Endodermal cell (in vitro differentiated cells): Measurements from ENCODE around the gene CST9L. TPM values are rescaled to one million over a fixed set of nuclear protein-coding genes. Genes with fewer than 3 reads are reported as not detected.

Experiments used
- DNase-seq: peaks from one replicate; pipeline ENCODE4 v3.0.0-alpha.2; 2017
- H3K27ac ChIP-seq: 2 replicates; pipeline ENCODE4 v1.5.1; 2013; ENCODE audit warnings: mild to moderate bottlenecking, low read depth, low read length, moderate library complexity
- H3K27me3 ChIP-seq: 2 replicates; pipeline ENCODE4 v1.6.1; 2013; ENCODE audit warnings: mild to moderate bottlenecking, low read length, moderate library complexity; ENCODE audit not compliant: insufficient read depth, control insufficient read depth, poor library complexity, severe bottlenecking
- H3K36me3 ChIP-seq: 2 replicates; pipeline ENCODE4 v1.7.0; 2013; ENCODE audit warnings: mild to moderate bottlenecking, low read length, moderate library complexity; ENCODE audit not compliant: control insufficient read depth, insufficient read depth
- H3K4me1 ChIP-seq: one replicate; pipeline ENCODE4 v1.7.0; 2013; ENCODE audit warnings: low read length; ENCODE audit not compliant: control insufficient read depth, insufficient read depth
- H3K4me3 ChIP-seq: 2 replicates; pipeline ENCODE4 v1.5.1; 2013; ENCODE audit warnings: mild to moderate bottlenecking, low read length, moderate library complexity
- H3K9ac ChIP-seq: 2 replicates; pipeline ENCODE4 v1.6.1; 2013; ENCODE audit warnings: mild to moderate bottlenecking, low read length, moderate library complexity; ENCODE audit not compliant: poor library complexity, severe bottlenecking; ENCODE audit errors: extremely low read depth
- H3K9me3 ChIP-seq: 2 replicates; pipeline ENCODE4 v1.6.1; 2013; ENCODE audit warnings: mild to moderate bottlenecking, low read length, moderate library complexity; ENCODE audit not compliant: control insufficient read depth
- H3K27ac Mint-ChIP-seq: 2 replicates; pipeline ENCODE4 v1.8.0; 2020; ENCODE audit warnings: mixed read lengths
- H3K27me3 Mint-ChIP-seq: 2 replicates; pipeline ENCODE4 v1.8.0; 2021; ENCODE audit warnings: mild to moderate bottlenecking, mixed read lengths; ENCODE audit not compliant: insufficient read depth
- H3K36me3 Mint-ChIP-seq: 2 replicates; pipeline ENCODE4 v1.8.0; 2020; ENCODE audit warnings: low read depth, mixed read lengths
- H3K4me1 Mint-ChIP-seq: 2 replicates; pipeline ENCODE4 v1.8.0; 2020; ENCODE audit warnings: mixed read lengths
- H3K4me3 Mint-ChIP-seq: 2 replicates; pipeline ENCODE4 v1.8.0; 2020; ENCODE audit warnings: mild to moderate bottlenecking, moderate library complexity, mixed read lengths
- H3K9me3 Mint-ChIP-seq: 2 replicates; pipeline ENCODE4 v1.8.0; 2020; ENCODE audit warnings: mild to moderate bottlenecking, mixed read lengths
- WGBS, 2 experiments: methylation state at CpG; one replicate each; pipeline versions ENCODE4 v1.1.5 to v1.1.7; 2013; ENCODE audit warnings: missing lambda C conversion rate in 2 of 2, mixed read lengths in 1 of 2; ENCODE audit not compliant: insufficient coverage in 1 of 2, insufficient read length in 1 of 2; 5-methylcytosine and 5-hydroxymethylcytosine counted together
- total RNA-seq, 2 donors: library from RNA; stranded (reverse); fragmentation: NEBNext Ultra II Directional in 1 of 2; extraction: Animal tissue kit (Norgen Biotek cat#: 25700) in 1 of 2; gene quantifications; 2 replicates in 1 of 2; 3 replicates in 1 of 2; pipeline ENCODE4 v1.2.1, GENCODE V29; 2021
- TF ChIP-seq, protein P1 (sequence below): fragments of 200-600 bp; sonication (generic); conservative IDR thresholded peaks from 2 replicates; pipeline ENCODE4 v1.5.0; 2021; ENCODE audit warnings: antibody characterized with exemption, mild to moderate bottlenecking

Gene CST9L
- total RNA-seq, 2 donors from 2014 or later = not detected

DNA sequence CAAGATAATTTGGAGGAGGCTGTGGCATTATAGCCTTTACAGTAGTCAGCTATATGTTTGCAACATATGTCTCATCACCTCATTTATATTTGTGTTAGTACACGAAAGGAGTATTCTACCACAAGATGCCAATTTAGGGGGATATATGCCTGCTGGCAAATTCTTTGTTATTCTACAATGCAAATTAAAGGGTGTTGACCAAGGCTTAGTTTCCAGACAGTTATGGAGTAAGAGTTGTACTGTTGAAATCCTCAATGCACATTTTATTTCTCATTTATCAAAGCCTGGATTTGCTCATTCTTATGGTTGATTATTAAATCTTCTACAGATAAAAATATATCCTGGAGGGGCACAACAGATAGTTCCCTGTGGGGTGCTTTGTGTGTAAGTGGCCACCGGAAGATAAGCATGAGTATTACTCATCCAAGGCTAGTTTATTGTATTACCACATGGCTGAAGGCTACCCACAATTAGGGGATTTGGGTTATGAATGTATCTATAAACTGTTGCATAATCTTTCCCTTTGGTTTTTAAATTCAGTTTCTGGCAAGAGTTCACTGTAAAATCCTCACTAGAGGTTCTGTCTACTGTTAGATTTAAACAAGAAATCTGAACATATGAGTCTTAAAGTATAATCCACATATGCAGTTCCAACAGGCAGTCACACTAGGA, 28.4 kb upstream of the CST9L start:
- Histone ChIP-seq H3K36me3 (no peaks in the 10 kb centered on the region), H3K9ac (no peak overlapping the region), H3K27ac (no peak overlapping the region), H3K9me3 (no peaks in the 10 kb centered on the region), H3K4me3 (no peak overlapping the region), H3K27me3 (no peaks in the 10 kb centered on the region), H3K4me1 (no peaks in the 10 kb centered on the region)
- WGBS, 2 experiments = 79% methylated on average over 2 of the region's 2 CpGs; no CpG with 5 or more reads in 1 of the 2 experiments
- Mint-ChIP-seq H3K4me3 (no peak overlapping the region), H3K27ac (no peak overlapping the region), H3K9me3 (peaks cover 3% of the 10 kb centered on the region), H3K36me3 (no peaks in the 10 kb centered on the region), H3K4me1 (peaks cover 2% of the 10 kb centered on the region), H3K27me3 (no peaks in the 10 kb centered on the region)
- TF ChIP-seq, protein P1, sequence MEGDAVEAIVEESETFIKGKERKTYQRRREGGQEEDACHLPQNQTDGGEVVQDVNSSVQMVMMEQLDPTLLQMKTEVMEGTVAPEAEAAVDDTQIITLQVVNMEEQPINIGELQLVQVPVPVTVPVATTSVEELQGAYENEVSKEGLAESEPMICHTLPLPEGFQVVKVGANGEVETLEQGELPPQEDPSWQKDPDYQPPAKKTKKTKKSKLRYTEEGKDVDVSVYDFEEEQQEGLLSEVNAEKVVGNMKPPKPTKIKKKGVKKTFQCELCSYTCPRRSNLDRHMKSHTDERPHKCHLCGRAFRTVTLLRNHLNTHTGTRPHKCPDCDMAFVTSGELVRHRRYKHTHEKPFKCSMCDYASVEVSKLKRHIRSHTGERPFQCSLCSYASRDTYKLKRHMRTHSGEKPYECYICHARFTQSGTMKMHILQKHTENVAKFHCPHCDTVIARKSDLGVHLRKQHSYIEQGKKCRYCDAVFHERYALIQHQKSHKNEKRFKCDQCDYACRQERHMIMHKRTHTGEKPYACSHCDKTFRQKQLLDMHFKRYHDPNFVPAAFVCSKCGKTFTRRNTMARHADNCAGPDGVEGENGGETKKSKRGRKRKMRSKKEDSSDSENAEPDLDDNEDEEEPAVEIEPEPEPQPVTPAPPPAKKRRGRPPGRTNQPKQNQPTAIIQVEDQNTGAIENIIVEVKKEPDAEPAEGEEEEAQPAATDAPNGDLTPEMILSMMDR = no peak
- no peak for DNase-seq

DNA sequence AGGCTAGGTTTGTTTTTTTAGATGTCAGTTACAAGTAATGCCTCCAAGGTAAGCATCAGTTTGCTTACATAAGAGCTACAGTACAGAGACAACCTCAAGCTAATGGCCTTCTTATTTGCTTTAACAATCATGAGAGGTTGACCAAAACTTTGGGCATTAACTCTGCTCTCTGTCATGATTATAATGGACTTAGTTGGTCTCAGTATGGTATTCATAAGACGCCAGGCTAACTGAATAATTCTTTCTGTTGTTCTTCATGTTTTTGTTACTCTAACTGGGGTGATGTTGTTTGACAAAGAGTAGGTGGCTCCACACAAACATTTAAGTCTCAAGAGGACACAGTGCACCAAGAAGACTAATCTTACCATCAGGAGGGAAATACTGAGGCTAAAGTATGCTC, 27.7 kb upstream of the CST9L start:
- no peaks in the 10 kb centered on the region for H3K27me3 ChIP-seq
- no peaks in the 10 kb centered on the region for H3K27me3 Mint-ChIP-seq
- H3K4me3 Mint-ChIP-seq = no peak overlapping the region
- no peak overlapping the region for H3K4me3 ChIP-seq
- TF ChIP-seq, protein P1 = no peak
- 91% methylated on average over 1 of the region's 1 CpG; no CpG with 5 or more reads in 1 of the 2 experiments for WGBS, 2 experiments
- H3K9me3 ChIP-seq = no peaks in the 10 kb centered on the region
- no peak for DNase-seq
- peaks cover 3% of the 10 kb centered on the region for H3K9me3 Mint-ChIP-seq
- H3K4me1 ChIP-seq = no peaks in the 10 kb centered on the region
- no peak overlapping the region for H3K27ac Mint-ChIP-seq
- no peaks in the 10 kb centered on the region for H3K36me3 ChIP-seq
- no peak overlapping the region for H3K27ac ChIP-seq
- H3K9ac ChIP-seq = no peak overlapping the region
- H3K4me1 Mint-ChIP-seq = peaks cover 2% of the 10 kb centered on the region
- H3K36me3 Mint-ChIP-seq = no peaks in the 10 kb centered on the region

DNA sequence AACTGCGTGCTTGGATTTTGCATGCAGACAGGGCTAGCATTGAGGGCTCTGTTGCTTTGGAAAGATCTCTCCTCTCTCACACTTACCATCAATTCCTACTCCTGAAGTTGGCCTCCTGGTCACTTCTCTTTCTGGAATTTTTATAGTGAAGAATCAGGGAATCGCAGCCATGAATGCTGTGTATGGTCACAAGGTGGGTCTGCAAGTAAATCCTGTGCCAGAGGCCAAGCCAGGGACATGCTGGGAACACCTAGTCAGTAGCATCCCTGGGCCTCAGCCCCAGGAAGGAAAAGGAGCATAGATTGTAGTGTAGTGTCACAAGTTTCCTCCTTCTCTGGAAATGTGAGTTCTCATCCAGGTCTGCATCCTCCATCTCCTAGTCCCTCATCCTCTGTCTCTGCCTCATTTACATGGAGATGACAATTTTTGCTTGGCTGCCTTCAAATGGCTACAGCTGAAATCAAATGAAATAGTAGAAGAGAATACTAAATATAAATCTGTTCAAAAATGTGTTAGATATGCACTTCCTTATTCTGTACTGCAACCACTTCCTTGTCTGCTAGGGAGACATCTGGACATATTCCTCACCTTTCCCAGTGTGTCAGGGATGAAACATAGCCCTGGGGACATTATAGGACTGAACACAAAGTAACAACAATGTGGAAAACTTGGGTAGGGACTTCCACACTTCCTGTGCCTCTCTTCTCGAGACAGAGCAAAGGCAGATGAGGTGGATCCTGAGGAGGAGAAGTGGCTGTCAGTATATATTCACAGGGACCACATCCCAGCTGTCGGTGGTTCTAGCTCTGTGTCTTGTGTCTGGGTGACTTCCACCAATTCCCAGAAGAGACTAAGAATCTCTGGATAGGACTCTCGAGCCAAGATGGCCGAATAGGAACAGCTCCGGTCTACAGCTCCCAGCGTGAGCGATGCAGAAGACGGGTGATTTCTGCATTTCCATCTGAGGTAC, 20.4 kb upstream of the CST9L start:
- Mint-ChIP-seq H3K27me3 (peaks cover 7% of the 10 kb centered on the region), H3K9me3 (peaks cover 8% of the 10 kb centered on the region), H3K4me1 (no peaks in the 10 kb centered on the region), H3K27ac (peak overlapping the region; percentile 39), H3K4me3 (peak overlapping the region; percentile 37), H3K36me3 (no peaks in the 10 kb centered on the region)
- no peaks in the 10 kb centered on the region for H3K9me3 ChIP-seq
- H3K27ac ChIP-seq = no peak overlapping the region
- DNase-seq = no peak
- no peak overlapping the region for H3K9ac ChIP-seq
- no peaks in the 10 kb centered on the region for H3K4me1 ChIP-seq
- H3K27me3 ChIP-seq = no peaks in the 10 kb centered on the region
- 74 to 93% methylated on average over 3 to 10 of the region's 10 CpGs for WGBS, 2 experiments
- H3K4me3 ChIP-seq = peak overlapping the region; percentile 40
- TF ChIP-seq, protein P1 = no peak
- H3K36me3 ChIP-seq = no peaks in the 10 kb centered on the region
